Glomerular visceral epithelial cell (primary cell): ENCODE results near the gene SCAMP3.
"Not testable (repeated sequence)": the region's sequence is repeated elsewhere in the genome, so short reads cannot be mapped to it uniquely, and the experiment has no call there.

Experiments
- DNase-seq: peaks from one replicate; pipeline ENCODE4 v3.0.0-alpha.2; 2016; ENCODE audit errors: extremely low spot score

Gene SCAMP3

GRCh38 chr1:155231302-155231701, 30.9 kb downstream of the SCAMP3 start:
- DNase-seq, result not testable (repeated sequence)

DNA sequence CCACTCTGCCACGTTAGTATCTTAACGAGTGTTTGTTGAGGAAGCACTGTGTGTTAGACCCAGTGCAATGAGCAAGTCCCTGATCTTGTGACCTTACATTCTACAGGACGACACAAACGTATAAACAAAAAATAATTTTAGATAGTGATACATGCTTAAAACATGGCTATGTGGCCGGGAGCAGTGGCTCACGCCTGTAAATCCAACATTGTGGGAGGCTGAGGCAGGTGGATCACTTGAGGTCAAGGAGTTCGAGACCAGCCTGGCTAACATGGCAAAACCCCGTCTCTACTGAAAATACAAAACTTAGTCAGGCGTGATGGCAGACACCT, 34.1 kb downstream of the SCAMP3 start:
- DNase-seq, result no peak

DNA sequence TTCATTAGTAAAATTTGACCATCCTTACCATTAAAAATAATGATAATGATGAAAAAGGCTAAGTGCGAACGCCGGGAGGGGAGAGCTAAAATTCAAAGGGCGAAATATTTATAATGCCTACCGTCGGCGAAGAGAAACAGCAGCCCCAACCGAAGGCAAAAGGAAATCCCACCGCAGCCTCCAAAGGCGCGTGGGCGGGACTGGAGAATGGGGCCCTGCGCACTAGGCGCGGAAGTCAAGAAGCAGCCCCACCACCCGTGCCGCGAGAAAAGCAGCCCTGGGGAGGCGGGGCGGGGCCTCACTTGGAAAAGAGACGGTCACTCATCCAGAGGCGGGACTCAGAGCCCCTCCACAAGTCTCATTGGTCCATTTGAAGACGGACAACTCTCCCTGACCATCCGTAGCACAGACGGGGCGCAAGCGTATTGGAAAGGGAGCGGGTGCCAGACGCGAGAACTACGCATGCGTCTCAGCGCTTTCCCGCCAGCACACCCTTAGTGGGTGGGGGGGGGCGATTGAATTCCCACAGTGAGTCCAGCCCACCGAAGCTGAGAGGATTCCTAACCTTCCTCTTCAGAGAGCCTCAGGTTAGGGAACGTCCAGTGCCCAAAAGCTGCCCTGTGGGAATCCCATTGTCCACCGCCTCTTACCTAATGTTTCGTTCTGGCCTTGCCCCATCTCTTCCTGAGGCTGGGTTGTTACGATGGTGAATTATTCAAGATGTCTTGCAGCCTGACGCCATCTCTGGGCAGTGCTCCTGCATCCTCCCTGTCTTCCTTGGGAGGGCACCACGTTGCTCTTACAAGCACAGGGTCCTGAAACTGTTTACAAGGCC, 34.7 kb downstream of the SCAMP3 start:
- peak; percentile 100 for DNase-seq

- DNase-seq, result no peak
These were observed 35.3 kb downstream of the SCAMP3 start for GRCh38 chr1:155226910-155227260.

DNA sequence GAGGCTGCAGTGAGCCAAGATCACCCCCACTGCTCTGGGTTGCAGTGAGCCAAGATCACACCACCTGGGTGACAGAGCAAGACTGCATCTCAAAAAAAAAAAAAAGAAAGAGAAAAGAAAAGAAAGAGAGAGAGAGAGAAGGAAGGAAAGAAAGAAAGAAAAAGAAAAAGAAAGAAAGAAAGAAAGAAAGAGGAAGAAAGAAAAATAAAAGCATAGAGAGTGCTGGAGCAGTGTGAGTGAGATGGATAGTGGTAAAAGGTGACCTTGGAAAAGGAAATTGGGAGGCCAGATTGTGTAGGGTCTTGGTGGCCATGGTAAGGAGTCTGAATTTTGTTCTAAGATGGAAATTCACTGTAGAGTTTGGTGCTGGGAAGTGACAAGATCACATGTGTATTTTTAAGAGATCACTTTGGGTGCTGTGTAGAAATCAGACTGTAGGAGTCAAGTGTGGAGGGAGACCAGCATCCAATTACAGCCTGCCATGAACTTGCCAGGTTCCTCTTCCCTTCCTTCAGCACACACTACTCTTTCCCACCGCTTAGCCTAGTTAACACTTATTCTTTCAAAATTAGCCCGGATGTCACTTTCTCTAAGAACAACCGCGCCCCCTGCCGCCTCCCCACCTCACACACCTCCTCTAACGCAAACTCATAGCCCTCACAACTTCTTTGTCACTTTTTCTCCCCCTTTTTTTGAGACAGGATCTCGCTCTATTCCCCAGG, 35.8 kb downstream of the SCAMP3 start:
- peak; percentile 83 for DNase-seq

- DNase-seq, result not testable (repeated sequence)
These were observed 36.8 kb downstream of the SCAMP3 start for GRCh38 chr1:155225404-155225759.

GRCh38 chr1:155223047-155223446, 39.1 kb downstream of the SCAMP3 start:
- no peak for DNase-seq

DNA sequence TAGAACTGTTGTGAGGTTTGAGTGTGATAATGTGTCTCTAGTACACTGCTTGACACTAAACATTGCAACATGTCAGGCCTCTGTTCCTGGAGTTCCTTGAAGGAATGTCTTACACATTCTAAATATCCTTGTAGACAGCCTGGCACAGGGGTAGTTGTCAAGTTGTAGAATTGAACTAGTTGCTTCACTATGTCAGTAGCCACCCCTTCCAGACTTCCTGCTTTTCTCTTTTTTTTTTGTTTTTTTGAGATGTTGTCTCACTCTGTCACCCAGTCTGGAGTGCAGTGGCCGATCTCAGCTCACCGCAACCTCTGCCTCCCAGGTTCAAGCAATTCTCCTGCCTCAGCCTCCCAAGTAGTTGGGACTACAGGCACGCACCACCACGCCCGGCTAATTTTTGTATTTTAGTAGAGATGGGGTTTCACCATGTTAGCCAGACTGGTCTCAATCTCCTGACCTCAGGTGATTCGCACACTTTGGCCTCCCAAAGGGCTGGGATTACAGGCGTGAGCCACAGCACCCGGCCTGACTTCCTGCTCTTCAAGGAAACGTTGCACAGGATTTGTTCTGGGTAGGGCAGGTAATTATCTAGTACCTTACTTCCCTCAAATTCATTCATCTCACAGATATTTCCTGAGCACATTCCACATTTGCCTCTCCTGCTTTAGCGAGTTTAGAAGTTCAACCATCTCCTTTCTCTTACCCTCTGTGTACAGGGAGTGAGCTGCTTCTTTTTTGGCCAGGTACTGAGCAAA, 41.8 kb downstream of the SCAMP3 start:
- DNase-seq, result not testable (repeated sequence)

- peak; percentile 36 for DNase-seq
These were observed 42.5 kb downstream of the SCAMP3 start for GRCh38 chr1:155219592-155220031.

GRCh38 chr1:155218854-155219591, 43.1 kb downstream of the SCAMP3 start:
- DNase-seq, result peak; percentile 68

- not testable (repeated sequence) for DNase-seq
These were observed 47.5 kb downstream of the SCAMP3 start for GRCh38 chr1:155214702-155215101.

- DNase-seq, result not testable (repeated sequence)
These were observed 50.1 kb downstream of the SCAMP3 start for GRCh38 chr1:155212051-155212440.

GRCh38 chr1:155211381-155212050, 50.6 kb downstream of the SCAMP3 start:
- DNase-seq, result not testable (repeated sequence)

DNA sequence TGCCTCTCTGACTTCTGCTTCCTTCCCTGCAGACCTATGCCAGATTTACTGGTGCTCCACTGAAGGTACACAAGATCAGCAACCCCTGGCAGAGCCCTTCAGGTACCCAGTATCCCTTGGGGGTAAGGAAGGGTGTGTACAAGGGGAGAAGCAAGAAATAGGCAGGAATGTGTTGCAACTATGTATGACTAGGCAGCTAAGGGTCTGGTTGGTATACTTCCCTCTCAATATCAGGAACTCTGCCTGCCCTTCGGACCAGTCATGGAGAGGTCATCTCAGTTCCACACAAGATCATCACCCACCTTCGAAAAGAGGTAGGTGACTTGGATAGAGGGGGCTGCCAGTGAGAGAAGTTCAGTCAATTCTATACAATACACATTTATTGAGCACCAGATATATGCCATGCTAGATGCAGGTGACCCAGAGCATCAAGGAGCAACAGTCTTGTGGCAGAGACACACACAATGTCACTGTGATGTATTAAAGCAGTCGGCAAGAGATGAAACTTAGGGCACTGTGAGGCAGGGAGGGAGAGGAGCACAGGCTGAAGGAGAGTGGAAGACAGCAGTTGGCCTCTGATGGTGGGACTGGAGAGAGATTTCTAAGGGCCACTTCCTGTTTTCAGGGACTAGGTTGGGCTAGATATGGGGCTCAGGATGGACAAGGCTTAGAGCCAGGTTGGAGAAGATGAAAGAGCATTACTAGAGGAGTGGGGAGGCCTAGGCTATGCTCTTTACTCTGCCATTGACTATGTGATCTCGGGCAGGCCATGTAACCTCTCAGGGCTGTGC, 51.7 kb downstream of the SCAMP3 start:
- no peak for DNase-seq

DNA sequence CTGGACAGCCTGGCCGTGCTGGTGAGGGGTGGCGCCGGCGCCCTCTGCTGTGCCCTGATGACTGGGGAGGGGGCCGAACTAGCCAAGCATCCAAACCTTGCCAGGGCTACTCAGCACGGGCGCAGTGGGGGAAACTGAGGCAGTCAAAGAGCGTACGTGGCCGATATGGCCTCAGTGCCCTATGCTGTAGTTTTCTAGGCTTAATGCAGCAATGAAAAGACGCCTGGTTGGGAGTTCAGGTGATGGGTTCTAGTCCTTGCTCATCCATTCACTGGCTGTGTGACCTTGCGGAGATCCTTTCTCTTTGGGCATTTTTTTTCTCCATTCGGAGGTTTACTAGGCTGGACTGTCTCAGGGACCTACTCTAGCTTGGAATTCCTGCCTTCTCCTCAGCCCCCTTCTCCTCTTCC, 52.8 kb downstream of the SCAMP3 start:
- DNase-seq, result no peak

GRCh38 chr1:155208541-155209311, 53.4 kb downstream of the SCAMP3 start, which contains the start of gene MTX1:
Gene MTX1, plus strand, starts transcription at chr1:155208695. Its CDS starts 110 bp downstream, at chr1:155208805.
- peak; percentile 92 for DNase-seq

- DNase-seq, result peak; percentile 58
These were observed 54.2 kb downstream of the SCAMP3 start, which contains the start of gene THBS3 for GRCh38 chr1:155207806-155208540. Gene THBS3, minus strand, starts transcription at chr1:155207897. Its CDS starts 21 bp downstream, at chr1:155207876.
